ENCODE results near the gene NETO1.

The NETO1 gene

DNA sequence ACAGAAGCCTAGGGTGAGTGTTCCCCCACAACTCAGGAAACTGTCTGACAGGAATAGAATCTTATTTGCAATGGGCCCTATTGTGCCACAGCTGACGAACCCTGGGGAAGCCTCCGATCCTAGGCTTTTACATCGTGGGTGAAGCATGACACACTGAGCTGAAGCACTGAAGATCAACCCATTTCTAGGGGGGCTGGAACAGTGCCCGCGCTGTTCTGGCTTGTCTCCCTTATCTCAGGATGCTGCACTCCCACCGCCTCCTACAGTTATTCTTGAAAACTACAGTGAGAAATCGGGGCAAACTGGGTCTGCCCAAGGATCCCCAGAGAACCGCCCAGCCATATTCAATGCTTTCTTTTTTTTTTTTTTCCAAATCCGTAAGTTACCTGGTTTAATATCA is 41.1 kb downstream of the NETO1 start:
- H3K27me3 ChIP-seq (replicated peaks; ENCODE audit: control insufficient read depth, insufficient read depth, low read length) = no peaks in the 10 kb centered on the region

GRCh38 chr18:72823345-72823744 is 44.4 kb downstream of the NETO1 start:
- H3K36me3 ChIP-seq (ENCODE audit: control insufficient read depth, insufficient read depth, low read length) = no peaks in the 10 kb centered on the region
- no peaks in the 10 kb centered on the region for H3K27me3 ChIP-seq (replicated peaks; ENCODE audit: control insufficient read depth, insufficient read depth, low read length)
- no peak for DNase-seq (ENCODE audit: extremely low read depth, insufficient read length)
- no peak overlapping the region for H3K4me3 ChIP-seq (replicated peaks; ENCODE audit: low read depth, low read length)
- TF ChIP-seq, protein P1, sequence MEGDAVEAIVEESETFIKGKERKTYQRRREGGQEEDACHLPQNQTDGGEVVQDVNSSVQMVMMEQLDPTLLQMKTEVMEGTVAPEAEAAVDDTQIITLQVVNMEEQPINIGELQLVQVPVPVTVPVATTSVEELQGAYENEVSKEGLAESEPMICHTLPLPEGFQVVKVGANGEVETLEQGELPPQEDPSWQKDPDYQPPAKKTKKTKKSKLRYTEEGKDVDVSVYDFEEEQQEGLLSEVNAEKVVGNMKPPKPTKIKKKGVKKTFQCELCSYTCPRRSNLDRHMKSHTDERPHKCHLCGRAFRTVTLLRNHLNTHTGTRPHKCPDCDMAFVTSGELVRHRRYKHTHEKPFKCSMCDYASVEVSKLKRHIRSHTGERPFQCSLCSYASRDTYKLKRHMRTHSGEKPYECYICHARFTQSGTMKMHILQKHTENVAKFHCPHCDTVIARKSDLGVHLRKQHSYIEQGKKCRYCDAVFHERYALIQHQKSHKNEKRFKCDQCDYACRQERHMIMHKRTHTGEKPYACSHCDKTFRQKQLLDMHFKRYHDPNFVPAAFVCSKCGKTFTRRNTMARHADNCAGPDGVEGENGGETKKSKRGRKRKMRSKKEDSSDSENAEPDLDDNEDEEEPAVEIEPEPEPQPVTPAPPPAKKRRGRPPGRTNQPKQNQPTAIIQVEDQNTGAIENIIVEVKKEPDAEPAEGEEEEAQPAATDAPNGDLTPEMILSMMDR (IDR thresholded peaks at IDR 0.05; ENCODE audit: insufficient read depth, low read length, poor library complexity, severe bottlenecking) = no peak

More for the DNA sequence above, 41.1 kb downstream of the NETO1 start:
- H3K4me3 ChIP-seq (replicated peaks; ENCODE audit: low read depth, low read length) = no peak overlapping the region
- TF ChIP-seq, protein P1 (IDR thresholded peaks at IDR 0.05; ENCODE audit: insufficient read depth, low read length, poor library complexity, severe bottlenecking) = no peak
- no peak for DNase-seq (ENCODE audit: extremely low read depth, insufficient read length)
- H3K36me3 ChIP-seq (ENCODE audit: control insufficient read depth, insufficient read depth, low read length) = no peaks in the 10 kb centered on the region

GRCh38 chr18:72822202-72822601 is 45.6 kb downstream of the NETO1 start:
- peak; percentile 1 for DNase-seq (ENCODE audit: extremely low read depth, insufficient read length)
- H3K4me3 ChIP-seq (replicated peaks; ENCODE audit: low read depth, low read length) = no peak overlapping the region
- TF ChIP-seq, protein P1 (IDR thresholded peaks at IDR 0.05; ENCODE audit: insufficient read depth, low read length, poor library complexity, severe bottlenecking) = no peak
- no peaks in the 10 kb centered on the region for H3K36me3 ChIP-seq (ENCODE audit: control insufficient read depth, insufficient read depth, low read length)
- no peaks in the 10 kb centered on the region for H3K27me3 ChIP-seq (replicated peaks; ENCODE audit: control insufficient read depth, insufficient read depth, low read length)

- no peak for DNase-seq (ENCODE audit: extremely low read depth, insufficient read length)
- Histone ChIP-seq H3K4me3 (replicated peaks; ENCODE audit: low read depth, low read length) (no peak overlapping the region), H3K36me3 (ENCODE audit: control insufficient read depth, insufficient read depth, low read length) (no peaks in the 10 kb centered on the region), H3K27me3 (replicated peaks; ENCODE audit: control insufficient read depth, insufficient read depth, low read length) (no peaks in the 10 kb centered on the region)
- TF ChIP-seq, protein P1 (IDR thresholded peaks at IDR 0.05; ENCODE audit: insufficient read depth, low read length, poor library complexity, severe bottlenecking) = no peak
Measured at GRCh38 chr18:72820571-72820970, 47.2 kb downstream of the NETO1 start.

DNA sequence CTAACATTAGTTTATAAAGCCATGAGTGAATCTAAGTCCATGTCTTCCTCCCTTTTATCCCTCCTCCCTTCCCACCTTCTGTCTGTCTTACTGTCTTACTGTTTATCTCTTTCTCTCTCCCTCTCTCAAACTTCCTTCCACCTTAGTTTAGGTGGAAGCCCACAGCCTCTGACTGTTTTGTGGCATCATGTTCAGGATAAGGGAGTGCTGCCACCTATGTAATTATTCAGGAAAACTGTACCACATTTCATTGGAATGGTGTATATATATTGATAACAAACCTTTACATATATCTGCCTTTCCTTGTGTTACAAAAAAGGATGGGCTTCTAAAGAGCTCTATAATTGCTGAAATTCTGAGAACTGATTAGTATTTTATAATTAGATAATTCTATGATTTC is 48.7 kb downstream of the NETO1 start:
- no peaks in the 10 kb centered on the region for H3K36me3 ChIP-seq (ENCODE audit: control insufficient read depth, insufficient read depth, low read length)
- TF ChIP-seq, protein P1 (IDR thresholded peaks at IDR 0.05; ENCODE audit: insufficient read depth, low read length, poor library complexity, severe bottlenecking) = no peak
- no peaks in the 10 kb centered on the region for H3K27me3 ChIP-seq (replicated peaks; ENCODE audit: control insufficient read depth, insufficient read depth, low read length)
- no peak overlapping the region for H3K4me3 ChIP-seq (replicated peaks; ENCODE audit: low read depth, low read length)
- no peak for DNase-seq (ENCODE audit: extremely low read depth, insufficient read length)

DNA sequence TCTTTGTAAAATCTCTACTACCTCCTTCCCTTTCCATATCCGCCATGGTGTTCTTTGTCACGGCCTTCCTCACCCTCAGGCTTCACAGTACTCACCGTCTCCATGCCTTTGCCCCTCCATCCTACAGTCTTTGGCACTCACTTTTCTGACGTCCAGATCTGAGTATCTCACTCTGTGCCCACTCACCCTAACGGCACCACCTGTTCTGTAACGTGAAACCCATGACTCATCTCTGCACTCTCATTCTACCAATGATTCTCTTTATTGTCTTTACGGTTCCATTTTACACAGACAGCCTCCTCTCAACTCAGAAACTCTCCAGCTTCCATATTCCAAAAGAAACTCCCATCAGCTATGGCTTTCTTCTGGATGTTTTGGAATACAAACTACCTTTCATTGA is 56.7 kb downstream of the NETO1 start:
- Histone ChIP-seq H3K36me3 (ENCODE audit: control insufficient read depth, insufficient read depth, low read length) (no peaks in the 10 kb centered on the region), H3K27me3 (replicated peaks; ENCODE audit: control insufficient read depth, insufficient read depth, low read length) (no peaks in the 10 kb centered on the region), H3K4me3 (replicated peaks; ENCODE audit: low read depth, low read length) (no peak overlapping the region)
- DNase-seq (ENCODE audit: extremely low read depth, insufficient read length) = no peak
- TF ChIP-seq, protein P1 (IDR thresholded peaks at IDR 0.05; ENCODE audit: insufficient read depth, low read length, poor library complexity, severe bottlenecking) = no peak

Data from GM06990 (cell line).